NCI-H2171 treated with DMSO at 0.1 percent for 48 hours (cell line): ENCODE data around the gene MRPS2.
"Not testable (repeated sequence)": the region's sequence is repeated elsewhere in the genome, so short reads cannot be mapped to it uniquely, and the experiment has no call there.

Experiments
- DNase-seq: peaks from one replicate; lab custom pipeline; 2025; lab: John Stamatoyannopoulos, UW

Gene MRPS2

DNA sequence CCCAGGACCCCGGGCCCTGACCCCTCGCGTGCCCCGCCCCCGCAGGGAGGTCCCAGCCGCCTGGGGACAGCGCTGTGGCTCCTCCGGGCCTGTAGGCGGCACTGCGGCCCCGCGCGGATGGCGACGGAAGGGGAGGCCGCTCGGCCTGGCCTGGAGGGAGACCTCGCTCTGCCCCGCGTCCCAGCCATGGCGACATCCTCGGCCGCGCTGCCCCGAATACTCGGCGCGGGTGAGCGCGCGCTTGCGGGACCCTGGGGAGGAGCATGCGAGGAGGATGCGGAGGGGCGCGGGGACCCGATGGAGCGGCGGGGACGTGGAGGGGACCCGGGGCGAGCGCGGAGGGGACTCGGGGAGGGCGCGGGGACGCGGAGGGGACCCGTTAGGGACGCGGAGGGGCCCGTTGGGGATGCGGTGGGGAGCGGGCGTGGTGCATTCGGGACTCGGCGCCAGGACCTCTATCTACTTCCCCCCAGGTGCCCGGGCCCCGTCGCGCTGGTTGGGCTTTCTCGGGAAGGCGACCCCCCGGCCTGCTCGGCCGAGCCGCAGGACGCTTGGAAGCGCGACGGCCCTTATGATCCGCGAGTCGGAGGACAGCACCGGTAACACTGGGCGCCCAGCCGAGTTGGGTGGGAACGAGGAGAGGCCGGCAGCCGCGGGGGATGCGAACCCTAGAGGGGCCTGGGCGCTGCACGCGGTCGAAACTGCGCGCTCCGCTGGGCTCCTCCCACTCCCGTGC is at the start of gene MRPS2:
MRPS2 (plus strand) TSS at position 158 of the 736 bp plus-strand sequence; CDS start at position 187, 29 bp downstream.
- DNase-seq, result peak; percentile 81

DNA sequence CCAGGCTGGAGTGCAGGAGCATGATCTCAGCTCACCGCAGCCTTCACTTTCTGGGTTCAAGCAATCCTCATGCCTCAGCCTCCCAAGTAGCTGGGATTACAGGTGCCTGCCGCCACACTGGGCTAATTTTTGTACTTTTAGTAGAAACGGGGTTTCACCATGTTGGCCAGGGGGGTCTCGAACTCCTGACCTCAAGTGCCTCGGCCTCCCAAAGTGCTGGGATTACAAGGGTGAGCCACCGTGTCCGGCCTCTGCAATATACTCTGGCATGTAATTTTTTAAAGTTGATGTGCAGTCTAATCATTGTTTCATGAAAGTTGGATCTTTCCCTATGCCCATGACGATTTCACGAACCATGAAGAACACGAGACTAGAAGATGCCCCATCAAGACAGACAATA is 49.5 kb upstream of the MRPS2 start:
- no peak for DNase-seq

- peak; percentile 56 for DNase-seq
Observed at GRCh38 chr9:135451909-135452308, 48.6 kb upstream of the MRPS2 start.

DNA sequence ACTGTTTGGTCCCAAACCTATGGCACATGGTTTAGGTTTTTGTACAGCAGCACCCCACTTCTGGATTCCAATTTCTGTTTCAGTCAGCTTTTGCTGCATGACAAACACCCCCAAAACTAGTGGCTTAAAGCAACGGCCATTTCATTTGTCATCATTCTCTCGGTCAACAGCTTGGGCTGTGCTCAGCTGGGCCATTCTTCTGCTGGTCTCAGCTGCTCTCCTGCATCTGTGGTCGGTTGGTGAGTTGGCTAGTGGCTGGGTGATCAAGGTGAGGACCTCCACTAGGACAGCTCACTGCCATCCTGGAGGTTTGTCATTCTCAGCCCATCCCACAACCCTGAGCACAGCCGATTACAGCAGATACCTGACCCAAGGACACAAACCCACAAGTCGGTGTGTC is 45.7 kb upstream of the MRPS2 start:
- no peak for DNase-seq

- no peak for DNase-seq
Observed at GRCh38 chr9:135455401-135456030, 45.0 kb upstream of the MRPS2 start.

DNA sequence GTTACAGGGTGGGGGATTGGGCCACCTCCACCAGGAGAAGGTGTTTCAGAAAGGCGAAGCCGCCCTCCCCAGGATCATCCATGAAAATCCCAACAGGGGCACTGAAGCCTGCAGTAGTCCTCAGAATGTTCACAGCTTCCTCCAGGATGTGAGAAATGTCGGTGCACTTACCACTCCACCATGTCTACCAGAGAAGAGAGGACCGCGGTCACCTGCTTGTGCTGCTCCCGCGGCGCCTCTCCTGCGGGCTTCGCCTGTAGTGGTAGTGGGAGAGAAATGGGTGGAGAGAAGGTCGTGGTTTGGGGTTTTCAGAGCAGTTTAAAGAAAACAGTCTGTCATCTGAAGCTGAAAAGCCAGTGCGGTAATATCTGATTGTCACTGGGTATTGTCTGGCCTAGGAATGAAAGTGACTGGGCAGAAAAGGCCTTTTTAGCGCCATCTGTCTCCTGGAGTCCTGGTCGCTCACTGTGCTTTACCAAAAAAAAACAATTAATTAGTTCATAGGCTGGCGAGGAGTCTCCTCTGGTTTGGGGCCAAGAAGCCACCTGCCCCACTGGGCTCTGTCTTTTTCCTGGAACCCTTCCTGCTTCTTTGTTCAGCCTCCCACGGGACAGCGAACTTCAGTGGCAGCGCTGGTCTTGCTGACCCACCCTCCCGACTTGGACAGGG is 43.9 kb upstream of the MRPS2 start:
- DNase-seq, result peak; percentile 89

- DNase-seq, result not testable (repeated sequence)
Observed at GRCh38 chr9:135458478-135458877, 42.0 kb upstream of the MRPS2 start.

- DNase-seq, result peak; percentile 87
Observed at GRCh38 chr9:135461936-135462335, 38.5 kb upstream of the MRPS2 start.

GRCh38 chr9:135463140-135463539 is 37.3 kb upstream of the MRPS2 start:
- peak; percentile 25 for DNase-seq

DNA sequence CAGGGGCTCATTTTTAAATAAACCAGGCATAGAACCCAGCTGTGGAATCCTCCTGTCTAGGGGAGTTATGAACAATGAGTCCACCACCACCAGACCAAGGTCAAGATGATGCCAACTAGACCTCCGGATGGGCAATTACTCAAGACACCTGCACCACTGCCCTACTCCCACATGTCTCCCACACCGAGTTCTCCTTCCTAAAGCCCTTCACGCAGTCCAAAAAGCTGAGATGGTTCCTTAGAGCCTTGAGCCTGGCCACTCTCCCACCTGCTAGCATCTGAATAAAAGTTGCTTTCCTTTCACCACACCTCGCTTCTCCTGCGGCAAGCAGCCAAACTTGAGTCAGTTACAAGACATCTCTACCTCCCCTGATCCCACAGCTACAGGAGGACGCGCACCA is 36.3 kb upstream of the MRPS2 start:
- DNase-seq, result no peak

- DNase-seq, result no peak
Observed at GRCh38 chr9:135468854-135469521, 31.5 kb upstream of the MRPS2 start.

DNA sequence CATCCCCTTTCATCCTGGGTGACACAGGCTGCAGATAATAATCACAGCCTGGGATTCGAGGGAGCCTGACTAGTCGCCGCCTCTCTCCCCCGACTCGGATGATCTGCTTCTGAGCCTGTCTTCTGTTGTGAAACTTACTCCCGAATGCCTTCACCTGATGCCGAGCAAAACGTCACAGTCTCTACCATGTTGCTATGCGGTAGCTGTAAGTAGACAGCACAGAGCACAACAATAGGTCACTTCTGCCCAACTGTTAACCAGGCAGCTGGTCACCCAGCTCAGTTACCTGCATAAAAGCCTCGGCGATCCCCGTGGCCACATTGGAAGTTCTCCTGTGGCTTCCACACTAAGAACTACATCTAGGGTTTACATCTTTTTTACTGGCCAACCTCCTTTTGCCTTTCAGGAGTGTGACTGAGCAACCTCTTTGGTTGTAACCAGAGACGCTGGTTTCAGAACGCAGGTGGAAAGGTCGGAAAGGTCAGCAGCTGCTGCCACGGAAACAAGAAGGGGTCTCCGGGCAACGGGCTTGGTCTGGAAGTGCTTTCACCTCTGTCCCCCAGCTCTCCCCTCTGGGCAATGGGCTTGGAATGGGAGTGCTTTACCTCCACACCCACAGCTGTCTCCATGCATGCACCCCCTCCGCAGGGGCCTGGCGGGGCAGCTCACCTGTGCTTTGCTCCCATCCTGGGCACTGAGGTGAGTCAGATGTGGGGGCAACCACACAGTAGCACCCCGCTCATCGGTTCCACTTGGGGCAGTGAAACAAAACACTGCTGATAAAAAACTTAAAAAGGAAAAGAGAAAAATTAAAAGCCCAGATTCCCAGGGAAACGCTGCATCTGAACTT is 28.5 kb upstream of the MRPS2 start:
- peak; percentile 45 for DNase-seq

GRCh38 chr9:135473972-135474543 is 26.4 kb upstream of the MRPS2 start:
- DNase-seq, result no peak

DNA sequence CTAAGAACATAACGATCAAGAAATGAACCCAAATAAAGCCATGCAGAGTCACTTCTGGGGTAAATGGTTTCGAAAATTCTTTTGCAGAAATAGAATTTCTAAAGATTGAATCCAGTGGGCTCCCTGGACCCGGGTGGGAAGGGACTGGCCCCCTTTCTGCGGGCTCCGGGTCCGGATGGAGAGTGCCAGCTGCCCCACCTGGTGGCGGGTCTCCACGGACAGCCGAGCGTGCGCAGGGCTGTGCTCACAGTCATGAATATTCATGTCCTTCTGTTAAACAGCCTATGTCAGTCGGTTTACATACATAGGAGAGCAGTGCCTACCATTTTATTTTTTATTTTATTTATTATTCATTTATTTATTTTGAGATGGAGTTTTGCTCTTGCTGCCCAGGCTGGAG is 25.6 kb upstream of the MRPS2 start:
- peak; percentile 60 for DNase-seq

DNA sequence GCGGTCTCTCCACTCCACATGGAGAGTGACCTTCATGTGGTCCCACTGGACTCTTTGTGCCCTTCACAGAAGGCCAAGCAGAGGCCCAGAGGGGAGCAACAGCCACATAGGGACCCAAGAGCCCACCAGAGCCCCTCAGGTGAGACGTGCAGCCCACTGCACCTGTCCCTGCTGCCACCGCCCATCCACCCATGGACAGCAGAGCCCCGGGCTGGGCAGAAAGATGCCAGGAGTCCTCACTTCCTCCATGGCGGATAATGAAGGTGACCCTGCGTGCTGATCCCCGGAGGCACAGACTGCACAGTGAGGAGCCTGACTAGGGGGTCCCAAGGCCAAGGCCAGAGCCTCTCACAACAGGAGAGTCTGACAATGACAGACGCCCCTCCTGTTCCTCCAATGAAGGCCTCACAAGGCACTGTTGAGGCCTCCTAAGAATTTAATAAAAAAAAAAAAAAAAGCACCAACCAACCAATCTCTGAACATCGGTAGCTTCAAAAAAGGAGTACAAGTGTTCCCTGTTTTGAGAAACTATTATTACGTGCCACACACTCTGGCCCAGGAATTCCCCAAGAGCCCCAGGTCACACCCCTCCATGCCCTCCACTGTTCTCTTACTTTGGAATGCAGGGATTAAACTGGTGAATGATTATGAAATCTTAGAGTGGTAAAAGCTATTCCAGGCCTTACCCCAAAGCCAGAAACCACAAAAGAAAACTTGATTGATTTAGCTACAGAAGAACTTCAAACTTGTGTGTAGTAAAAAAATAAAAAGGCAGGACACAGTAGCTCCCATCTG is 23.7 kb upstream of the MRPS2 start:
- no peak for DNase-seq

- no peak for DNase-seq
Observed at GRCh38 chr9:135478191-135478590, 22.3 kb upstream of the MRPS2 start.

DNA sequence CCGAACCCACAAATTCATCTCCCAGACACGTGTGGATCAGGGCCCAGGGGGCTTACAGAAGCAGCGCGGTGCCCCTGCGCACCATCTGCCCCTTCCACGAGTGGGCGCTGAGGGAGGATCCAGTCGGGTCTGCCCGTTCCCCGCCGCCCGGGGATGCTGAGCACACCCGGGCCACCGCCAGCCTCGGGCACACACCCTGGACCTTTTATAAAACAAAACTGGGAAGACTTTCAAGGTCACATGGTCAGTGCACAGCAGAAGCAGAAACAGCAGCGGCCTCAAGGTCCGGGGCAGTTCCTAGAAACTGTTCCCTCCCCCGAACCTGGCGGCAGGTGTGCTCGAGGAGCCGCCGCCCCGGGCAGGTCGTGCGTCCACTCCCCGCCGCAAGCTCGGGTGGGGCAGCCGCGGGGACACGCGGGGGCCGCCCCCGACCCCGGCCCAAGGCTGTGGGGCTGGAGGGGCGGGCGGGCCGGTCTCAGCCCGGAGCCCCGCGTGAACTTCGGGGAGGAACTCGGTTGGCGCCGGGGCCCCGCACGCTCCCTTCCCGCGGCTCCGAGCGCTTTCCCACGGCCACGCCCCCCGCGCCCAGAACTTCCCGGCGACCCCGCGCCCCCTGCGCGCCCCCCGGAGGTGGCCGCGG is 21.5 kb upstream of the MRPS2 start:
- DNase-seq, result peak; percentile 39

- no peak for DNase-seq
Observed at GRCh38 chr9:135479469-135480052, 20.9 kb upstream of the MRPS2 start, which contains the start of gene PPP1R26. PPP1R26 (plus strand) TSS chr9:135479782; CDS start chr9:135484511, 4,729 bp downstream.
